Spleen (tissue), 3 donors: Measurements from ENCODE around the gene IMMP2L.

Experiments
- POLR2A ChIP-seq, 3 donors: fragments of 450-650 bp; IDR thresholded peaks; one replicate each; pipeline ENCODE4 v1.5.1; 2017; ENCODE audit warnings: antibody characterized with exemption in 3 of 3, mild to moderate bottlenecking in 1 of 3
- POLR2AphosphoS5 ChIP-seq, 3 donors: sonication (generic); formaldehyde crosslinking; IDR thresholded peaks; one replicate each; pipeline ENCODE4 v1.5.1; 2017; ENCODE audit warnings: antibody characterized with exemption in 3 of 3

DNA sequence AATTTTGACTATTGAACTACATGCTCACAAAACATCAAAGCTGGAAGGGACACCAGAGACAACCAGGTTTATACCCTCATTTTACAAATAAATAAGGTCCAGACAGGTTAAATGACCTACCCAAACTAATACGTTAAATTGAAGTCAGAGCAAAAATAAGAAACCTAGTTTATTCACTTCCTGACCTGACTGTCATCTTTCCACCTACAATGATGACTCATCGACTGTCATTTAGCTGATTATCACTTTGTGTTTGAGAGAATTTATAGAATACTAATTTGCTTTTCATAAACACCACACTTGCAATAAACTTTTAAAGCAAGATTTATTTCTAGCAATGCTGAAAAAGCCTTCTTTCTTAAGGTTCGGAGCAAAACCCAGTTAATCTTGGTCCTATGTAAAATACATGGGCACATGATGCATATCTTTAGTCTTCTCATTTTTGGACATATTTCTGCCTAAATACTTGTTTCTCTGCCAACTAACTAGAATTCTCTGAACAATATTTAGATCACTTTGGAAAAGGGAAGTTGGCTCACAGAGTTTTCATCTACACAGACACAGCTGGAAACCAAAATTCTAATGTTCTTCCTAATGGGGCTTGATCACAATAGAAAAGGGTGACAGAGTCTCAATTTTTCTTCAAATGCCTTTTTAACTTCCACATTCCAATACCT, 488.1 kb downstream of the IMMP2L start:
- no peak for TF ChIP-seq POLR2A (IDR thresholded peaks at IDR 0.05)
- TF ChIP-seq POLR2AphosphoS5 (IDR thresholded peaks at IDR 0.05), result no peak
